Naive thymus-derived CD4-positive, alpha-beta T cell (primary cell): ENCODE results near the gene C1orf167. TPM values are rescaled to one million over a fixed set of nuclear protein-coding genes. Genes with fewer than 3 reads are reported as not detected.
A peak's percentile ranks its signal among the peaks of the same experiment; 100 is the strongest.

Source experiments
- ATAC-seq: fragments of 150-1000 bp; cut with Tn5 transposase; 2 replicates; pipeline ENCODE4 v1.10.0; 2021; ENCODE audit warnings: mild to moderate bottlenecking, moderate library complexity
- CTCF ChIA-PET: fragments of 350-600 bp; sonication (Branson Sonifier 250); formaldehyde crosslinking; loops from one replicate; lab custom pipeline; 2021; ENCODE audit warnings: antibody characterized with exemption; lab: Charles Lee
- POLR2A ChIA-PET: fragments of 350-600 bp; sonication (Branson Sonifier 250); formaldehyde crosslinking; loops from one replicate; lab custom pipeline; 2021; ENCODE audit warnings: antibody characterized with exemption, inconsistent platforms; lab: Charles Lee
- DNase-seq, 9 donors: peaks; one replicate each; pipeline versions ENCODE4 v3.0.0 to v3.0.0-alpha.2; 2020 to 2022; ENCODE audit warnings: mixed read lengths in 1 of 9
- H3K27ac ChIP-seq: one replicate; pipeline ENCODE4 v1.7.0; 2013; ENCODE audit warnings: mild to moderate bottlenecking, low read depth, low read length, moderate library complexity
- H3K27me3 ChIP-seq, 2 donors: one replicate each; pipeline ENCODE4 v1.7.0; 2013; ENCODE audit warnings: low read length in 2 of 2, mild to moderate bottlenecking in 2 of 2, moderate library complexity in 2 of 2; ENCODE audit not compliant: control insufficient read depth in 2 of 2, insufficient read depth in 2 of 2
- H3K36me3 ChIP-seq, 3 experiments: 1 replicate in 2 of 3; 2 replicates in 1 of 3; pipeline ENCODE4 v1.7.0; 2013; ENCODE audit warnings: low read length in 3 of 3, mild to moderate bottlenecking in 3 of 3, moderate library complexity in 1 of 3; ENCODE audit not compliant: insufficient read depth in 3 of 3, control insufficient read depth in 2 of 3
- H3K4me1 ChIP-seq, 2 donors: one replicate each; pipeline ENCODE4 v1.7.0; 2013; ENCODE audit warnings: low read length in 2 of 2, mild to moderate bottlenecking in 2 of 2, moderate library complexity in 1 of 2; ENCODE audit not compliant: control insufficient read depth in 2 of 2, insufficient read depth in 2 of 2
- H3K4me3 ChIP-seq: 2 replicates; pipeline ENCODE4 v1.7.0; 2013; ENCODE audit warnings: mild to moderate bottlenecking, low read length
- H3K9me3 ChIP-seq, 3 experiments: 1 replicate in 2 of 3; 2 replicates in 1 of 3; pipeline ENCODE4 v1.7.0; 2013; ENCODE audit warnings: low read length in 3 of 3; ENCODE audit not compliant: control insufficient read depth in 2 of 3
- H3K27ac Mint-ChIP-seq, 9 donors: one replicate each; pipeline ENCODE4 v1.8.0; 2020 to 2022; ENCODE audit warnings: mixed read lengths in 9 of 9, mild to moderate bottlenecking in 8 of 9, moderate library complexity in 5 of 9, inconsistent platforms in 2 of 9
- H3K27me3 Mint-ChIP-seq, 5 donors: one replicate each; pipeline ENCODE4 v1.8.0; 2021 to 2022; ENCODE audit warnings: mixed read lengths in 5 of 5, mild to moderate bottlenecking in 1 of 5
- H3K36me3 Mint-ChIP-seq, 5 donors: one replicate each; pipeline ENCODE4 v1.8.0; 2020 to 2022; ENCODE audit warnings: mixed read lengths in 5 of 5, mild to moderate bottlenecking in 3 of 5, inconsistent platforms in 1 of 5
- H3K4me1 Mint-ChIP-seq, 7 donors: one replicate each; pipeline ENCODE4 v1.8.0; 2020 to 2022; ENCODE audit warnings: mixed read lengths in 7 of 7, mild to moderate bottlenecking in 3 of 7, inconsistent platforms in 1 of 7
- H3K4me3 Mint-ChIP-seq, 10 donors: one replicate each; pipeline ENCODE4 v1.8.0; 2020 to 2022; ENCODE audit warnings: mild to moderate bottlenecking in 10 of 10, mixed read lengths in 10 of 10, moderate library complexity in 6 of 10, inconsistent platforms in 2 of 10
- H3K9me3 Mint-ChIP-seq, 11 donors: one replicate each; pipeline ENCODE4 v1.8.0; 2020 to 2022; ENCODE audit warnings: mixed read lengths in 11 of 11, mild to moderate bottlenecking in 4 of 11, inconsistent platforms in 1 of 11, moderate library complexity in 1 of 11
- intact Hi-C, 2 donors: fragments of 100-400 bp; cut with micrococcal nuclease; formaldehyde crosslinking; loops; one replicate each; pipeline ENCODE4 v1.15.1; 2023
- polyA plus RNA-seq, 2 donors: library from polyadenylated mRNA; unstranded; fragments of 300-500 nt; fragmentation: Illumina TruSeq; gene quantifications; one replicate each; pipeline ENCODE4 v1.2.3, GENCODE V29; 2021
- total RNA-seq, 6 experiments: library from RNA in 5 of 6; stranded (reverse) in 5 of 6; gene quantifications; 1 replicate in 5 of 6; 2 replicates in 1 of 6; pipeline ENCODE4 v1.2.3 and lab custom pipeline; 2021 to 2026

Gene C1orf167
- total and polyA plus RNA-seq, 7 experiments from 2014 or later = 0.13 to 0.45 TPM; not detected in 5

GRCh38 chr1:11735531-11735853 is 26.5 kb upstream of the C1orf167 start:
- peaks cover 47 to 79% (median 72%) of the 10 kb centered on the region in 7 donors for H3K4me1 Mint-ChIP-seq
- no peaks in the 10 kb centered on the region for H3K27me3 Mint-ChIP-seq
- DNase-seq (no peak), ATAC-seq (no peak)
- H3K4me3 ChIP-seq = peak overlapping the region; percentile 92
- intact Hi-C loops = loop anchor here (5.0 to 10.0 kb wide), 6 partner anchors 67 to 1701 kb away; partner anchors contain the start of genes DFFA (in 1 of the 2), DISP3 (in 1 of the 2), FBXO6 (in 1 of the 2) and PEX14 (in 1 of the 2)
- peak overlapping the region; percentile 84 to 96 (median 92) for H3K4me3 Mint-ChIP-seq
- H3K4me1 ChIP-seq = peaks cover 38 to 52% of the 10 kb centered on the region in 2 donors
- H3K27me3 ChIP-seq = no peaks in the 10 kb centered on the region
- H3K27ac Mint-ChIP-seq = peak overlapping the region in 8 of 9 donors; percentile 1 to 92 (median 44)
- peaks cover 0 to 1% (median 0%) of the 10 kb centered on the region in 11 donors for H3K9me3 Mint-ChIP-seq
- ChIA-PET POLR2A (interaction anchor here (0.9 to 1.9 kb wide), 7 partner anchors 9 to 173 kb away, joined by 3 to 13 read pairs (median 4); partner anchors contain the start of genes CLCN6 and MTHFR), CTCF (interaction anchor here (0.6 to 2.6 kb wide), 2 partner anchors 16 to 80 kb away, joined by 3 to 13 read pairs; no protein-coding TSS in a partner anchor)
- no peaks in the 10 kb centered on the region for H3K9me3 ChIP-seq
- H3K27ac ChIP-seq = peak overlapping the region; percentile 79
- H3K36me3 ChIP-seq = peaks cover 0 to 4% (median 0%) of the 10 kb centered on the region in 3 experiments
- H3K36me3 Mint-ChIP-seq = peaks cover 0 to 9% (median 0%) of the 10 kb centered on the region in 5 donors

- Histone ChIP-seq H3K27ac (peak within 1 kb of the TSS; percentile 79), H3K9me3 (no peaks in the 10 kb centered on the region), H3K4me1 (peaks cover 38 to 52% of the 10 kb centered on the region in 2 donors), H3K4me3 (peak within 1 kb of the TSS; percentile 92), H3K27me3 (no peaks in the 10 kb centered on the region), H3K36me3 (peaks cover 0 to 4% (median 0%) of the 10 kb centered on the region in 3 experiments)
- Mint-ChIP-seq H3K36me3 (peaks cover 0 to 9% (median 0%) of the 10 kb centered on the region in 5 donors), H3K9me3 (peaks cover 0 to 1% (median 0%) of the 10 kb centered on the region in 11 donors), H3K27ac (peak within 1 kb of the TSS; percentile 3 to 95 (median 83)), H3K4me1 (peaks cover 51 to 80% (median 76%) of the 10 kb centered on the region in 7 donors), H3K27me3 (no peaks in the 10 kb centered on the region), H3K4me3 (peak within 1 kb of the TSS; percentile 84 to 96 (median 92))
- DNase-seq (peak; percentile 62 to 84 (median 71)), ATAC-seq (peak; percentile 78)
- ChIA-PET CTCF (interaction anchor here (0.5 to 2.6 kb wide), 5 partner anchors 14 to 80 kb away, joined by 3 to 13 read pairs (median 3); no protein-coding TSS in a partner anchor), POLR2A (interaction anchor here (1.0 to 2.9 kb wide), 8 partner anchors 9 to 172 kb away, joined by 3 to 22 read pairs (median 4); partner anchors contain the start of genes CLCN6 and MTHFR)
- intact Hi-C loops = loop anchor here (1.0 to 10.0 kb wide), 11 partner anchors 17 to 1701 kb away; partner anchors contain the start of genes MAD2L2 (in 2 of the 2), DFFA (in 1 of the 2), DISP3 (in 1 of the 2) and FBXO6 (in 1 of the 2)
Observed at GRCh38 chr1:11735854-11736745, 25.9 kb upstream of the C1orf167 start, which contains the start of gene AGTRAP. AGTRAP (plus strand) TSS chr1:11736136; CDS start chr1:11736209, 73 bp downstream.

- Histone ChIP-seq H3K4me3 (peak overlapping the region; percentile 92), H3K27ac (peak overlapping the region; percentile 79), H3K27me3 (no peaks in the 10 kb centered on the region), H3K36me3 (peaks cover 0 to 4% (median 0%) of the 10 kb centered on the region in 3 experiments), H3K9me3 (no peaks in the 10 kb centered on the region), H3K4me1 (peaks cover 43 to 55% of the 10 kb centered on the region in 2 donors)
- peak in 8 of 9 donors; percentile 37 to 52 (median 46) for DNase-seq
- Mint-ChIP-seq H3K9me3 (peaks cover 0 to 1% (median 0%) of the 10 kb centered on the region in 11 donors), H3K4me3 (peak overlapping the region; percentile 84 to 96 (median 92)), H3K27ac (peak overlapping the region; percentile 3 to 92 (median 79)), H3K4me1 (peaks cover 47 to 80% (median 75%) of the 10 kb centered on the region in 7 donors), H3K36me3 (peaks cover 0 to 9% (median 0%) of the 10 kb centered on the region in 5 donors), H3K27me3 (no peaks in the 10 kb centered on the region)
- intact Hi-C loops = loop anchor here (1.0 to 10.0 kb wide), 11 partner anchors 18 to 1702 kb away; partner anchors contain the start of genes MAD2L2 (in 2 of the 2), DFFA (in 1 of the 2), DISP3 (in 1 of the 2) and FBXO6 (in 1 of the 2)
- ChIA-PET POLR2A (interaction anchor here (0.8 to 2.9 kb wide), 5 partner anchors 17 to 172 kb away, joined by 3 to 22 read pairs (median 5); partner anchors contain the start of genes CLCN6 and MTHFR), CTCF (interaction anchor here (0.5 to 2.6 kb wide), 5 partner anchors 14 to 1693 kb away, joined by 3 to 13 read pairs (median 3); no protein-coding TSS in a partner anchor)
- ATAC-seq = peak; percentile 74
Observed at GRCh38 chr1:11736746-11737639, 25.0 kb upstream of the C1orf167 start.

- Histone ChIP-seq H3K4me3 (no peak overlapping the region), H3K27me3 (no peaks in the 10 kb centered on the region), H3K27ac (no peak overlapping the region), H3K4me1 (peaks cover 47 to 52% of the 10 kb centered on the region in 2 donors), H3K9me3 (no peaks in the 10 kb centered on the region), H3K36me3 (peaks cover 0 to 4% (median 0%) of the 10 kb centered on the region in 3 experiments)
- peaks cover 0 to 14% (median 0%) of the 10 kb centered on the region in 5 donors for H3K36me3 Mint-ChIP-seq
- H3K4me1 Mint-ChIP-seq = peaks cover 55 to 80% (median 72%) of the 10 kb centered on the region in 7 donors
- H3K9me3 Mint-ChIP-seq = peaks cover 0 to 1% (median 0%) of the 10 kb centered on the region in 11 donors
- intact Hi-C loops = loop anchor here (5.0 to 10.0 kb wide), 6 partner anchors 64 to 1703 kb away; partner anchors contain the start of genes DFFA (in 1 of the 2), DISP3 (in 1 of the 2), FBXO6 (in 1 of the 2) and PEX14 (in 1 of the 2)
- peak overlapping the region; percentile 14 to 96 (median 72) for H3K4me3 Mint-ChIP-seq
- no peaks in the 10 kb centered on the region for H3K27me3 Mint-ChIP-seq
- peak overlapping the region in 8 of 9 donors; percentile 3 to 90 (median 54) for H3K27ac Mint-ChIP-seq
- ATAC-seq (no peak), DNase-seq (no peak)
- ChIA-PET CTCF (interaction anchor here (0.6 to 0.7 kb wide), 3 partner anchors 19 to 1694 kb away, joined by 3 read pairs; no protein-coding TSS in a partner anchor), POLR2A (interaction anchor here (0.7 to 2.9 kb wide), 3 partner anchors 19 to 476 kb away, joined by 3 to 22 read pairs (median 8); partner anchors contain the start of genes CLCN6, MTHFR and MTOR)
Observed at GRCh38 chr1:11738096-11738495, 23.9 kb upstream of the C1orf167 start.

- DNase-seq = no peak
- intact Hi-C loops = loop anchor here (5.0 to 10.0 kb wide), 6 partner anchors 64 to 1704 kb away; partner anchors contain the start of genes DFFA (in 1 of the 2), DISP3 (in 1 of the 2), FBXO6 (in 1 of the 2) and PEX14 (in 1 of the 2)
- Mint-ChIP-seq H3K27ac (peak overlapping the region in 6 of 9 donors; percentile 3 to 90 (median 64)), H3K9me3 (peaks cover 0 to 1% (median 0%) of the 10 kb centered on the region in 11 donors), H3K36me3 (peaks cover 0 to 14% (median 0%) of the 10 kb centered on the region in 5 donors), H3K4me1 (peaks cover 55 to 75% (median 71%) of the 10 kb centered on the region in 7 donors), H3K27me3 (no peaks in the 10 kb centered on the region), H3K4me3 (peak overlapping the region in 7 of 10 donors; percentile 25 to 96 (median 84))
- Histone ChIP-seq H3K4me1 (peaks cover 47 to 52% of the 10 kb centered on the region in 2 donors), H3K9me3 (no peaks in the 10 kb centered on the region), H3K4me3 (no peak overlapping the region), H3K27ac (no peak overlapping the region), H3K27me3 (no peaks in the 10 kb centered on the region), H3K36me3 (peaks cover 0 to 4% (median 0%) of the 10 kb centered on the region in 3 experiments)
- ChIA-PET CTCF (no interaction called here), POLR2A (no interaction called here)
- no peak for ATAC-seq
Observed at GRCh38 chr1:11738783-11739182, 23.2 kb upstream of the C1orf167 start.
